Panc1 (cell line): ENCODE results near the gene ARHGEF6. TPM values are rescaled to one million over a fixed set of nuclear protein-coding genes. Genes with fewer than 3 reads are reported as not detected.
A peak's percentile ranks its signal among the peaks of the same experiment; 100 is the strongest.

ENCODE experiments used
- ATAC-seq: fragments of 200-7000 bp; cut with Tn5 transposase; 2 replicates; pipeline ENCODE4 v1.9.1; 2020; ENCODE audit warnings: mild to moderate bottlenecking, moderate library complexity
- BruUV-seq: library from RNA; stranded (reverse); fragments of 400-500 nt; replicated peaks from 2 replicates; lab custom pipeline; 2021; lab: Mats Ljungman, UMichigan
- CTCF ChIA-PET: fragments of 300-600 bp; sonication (Branson Sonifier 250); formaldehyde crosslinking; loops from one replicate; lab custom pipeline; 2022; ENCODE audit warnings: antibody characterized with exemption; lab: Charles Lee
- POLR2A ChIA-PET: fragments of 300-600 bp; sonication (Branson Sonifier 250); formaldehyde crosslinking; loops from one replicate; lab custom pipeline; 2022; ENCODE audit warnings: antibody characterized with exemption; lab: Charles Lee
- DNase-seq: peaks from one replicate; pipeline ENCODE4 v3.0.0-alpha.2; 2010; ENCODE audit warnings: low read depth, low spot score
- H3K27ac ChIP-seq: 2 replicates; pipeline ENCODE4 v1.5.1; 2011; ENCODE audit warnings: mild to moderate bottlenecking, low read length, inconsistent platforms
- H3K27me3 ChIP-seq: fragments of 200-500 bp; sonication (Bioruptor generic); 2 replicates; pipeline ENCODE4 v1.6.0; 2014; ENCODE audit warnings: low read length, inconsistent platforms; ENCODE audit not compliant: control insufficient read depth, insufficient read depth
- H3K36me3 ChIP-seq: fragments of 200-500 bp; sonication (Bioruptor generic); 2 replicates; pipeline ENCODE4 v1.5.1; 2014; ENCODE audit warnings: inconsistent platforms, mild to moderate bottlenecking, low read length, moderate library complexity; ENCODE audit not compliant: control insufficient read depth, insufficient read depth
- H3K4me1 ChIP-seq: 2 replicates; pipeline ENCODE4 v1.5.1; 2011; ENCODE audit warnings: inconsistent platforms, mild to moderate bottlenecking, low read length, moderate library complexity; ENCODE audit not compliant: control insufficient read depth, insufficient read depth
- H3K4me3 ChIP-seq, 2 experiments: 2 replicates each; pipeline ENCODE4 v1.5.1; 2011 to 2012; ENCODE audit warnings: low read depth in 2 of 2, low read length in 2 of 2, mild to moderate bottlenecking in 2 of 2, inconsistent platforms in 1 of 2, moderate library complexity in 1 of 2
- H3K9me3 ChIP-seq: fragments of 200-500 bp; sonication (Bioruptor generic); 2 replicates; pipeline ENCODE4 v1.5.1; 2014; ENCODE audit warnings: low read depth, mild to moderate bottlenecking, inconsistent platforms, low read length, moderate library complexity; ENCODE audit not compliant: control insufficient read depth, insufficient read depth
- CTCF ChIP-seq: fragments of 450-650 bp; IDR thresholded peaks from 2 replicates; pipeline ENCODE4 v1.5.1; 2017; ENCODE audit warnings: mild to moderate bottlenecking
- POLR2AphosphoS5 ChIP-seq: IDR thresholded peaks from 2 replicates; pipeline ENCODE4 v1.6.1; 2012; ENCODE audit warnings: mild to moderate bottlenecking, low read depth, low read length, moderate library complexity
- REST ChIP-seq, 2 experiments: IDR thresholded peaks; 2 replicates each; pipeline ENCODE4 v1.6.1; 2011 to 2012; ENCODE audit warnings: low read depth in 2 of 2, control low read depth in 1 of 2, low read length in 1 of 2, mild to moderate bottlenecking in 1 of 2, moderate library complexity in 1 of 2; ENCODE audit not compliant: insufficient read depth in 1 of 2
- SIN3A ChIP-seq: IDR thresholded peaks from 2 replicates; pipeline ENCODE4 v1.6.1; 2012; ENCODE audit warnings: low read depth, mild to moderate bottlenecking, low read length, moderate library complexity, borderline replicate concordance; ENCODE audit not compliant: insufficient read depth
- TCF7L2 ChIP-seq: IDR thresholded peaks from 2 replicates; pipeline ENCODE4 v1.6.1; 2011; ENCODE audit warnings: mild to moderate bottlenecking, low read depth, low read length, inconsistent platforms
- in situ Hi-C: cut with HindIII; loops from 2 replicates; pipeline ENCODE4 v1.10.0; 2016; ENCODE audit warnings: low sequenced_read_pairs, low pct_unique_long_range_greater_than_20kb
- intact Hi-C: fragments of 100-400 bp; cut with micrococcal nuclease; formaldehyde crosslinking; loops from one replicate; pipeline ENCODE4 v1.10.0; 2022; ENCODE audit not compliant: unreplicated experiment
- total RNA-seq: library from RNA; stranded (reverse); gene quantifications from one replicate; pipeline ENCODE4 v1.2.1, GENCODE V29; 2021; ENCODE audit not compliant: unreplicated experiment

The ARHGEF6 gene
- total RNA-seq, 1 experiment from 2014 or later, result 35.5 TPM

GRCh38 chrX:136752346-136752745, 28.4 kb downstream of the ARHGEF6 start:
- ChIA-PET CTCF (interaction anchor here (0.6 kb wide), 1 partner anchor 62 kb away, joined by 3 read pairs; no protein-coding TSS in a partner anchor), POLR2A (no interaction called here)
- no TSS peak for BruUV-seq
- Histone ChIP-seq H3K27me3 (no peaks in the 10 kb centered on the region), H3K36me3 (no peaks in the 10 kb centered on the region), H3K4me1 (peaks cover 11% of the 10 kb centered on the region; the same call in 1 of the 2 replicates), H3K4me3 (no peak overlapping the region), H3K9me3 (no peaks in the 10 kb centered on the region), H3K27ac (peak overlapping the region; percentile 14; the same call in 1 of the 2 replicates)
- DNase-seq (no peak), ATAC-seq (no peak)
- in situ Hi-C loops (no loop called here), intact Hi-C loops (no loop called here)
- TF ChIP-seq CTCF (no peak), TCF7L2 (no peak), REST (IDR thresholded peaks at IDR 0.05; ENCODE audit: insufficient read depth in 1 of 2, low read depth in 2 of 2, low read length in 1 of 2) (no peak), POLR2AphosphoS5 (no peak), SIN3A (no peak)

- in situ Hi-C loops (no loop called here), intact Hi-C loops (no loop called here)
- Histone ChIP-seq H3K36me3 (no peaks in the 10 kb centered on the region), H3K27ac (peak overlapping the region; percentile 17; the same call in 1 of the 2 replicates), H3K9me3 (no peaks in the 10 kb centered on the region), H3K4me3 (no peak overlapping the region), H3K4me1 (peaks cover 11% of the 10 kb centered on the region; the same call in 1 of the 2 replicates), H3K27me3 (no peaks in the 10 kb centered on the region)
- TF ChIP-seq SIN3A (no peak), TCF7L2 (no peak), POLR2AphosphoS5 (no peak), CTCF (no peak), REST (IDR thresholded peaks at IDR 0.05; ENCODE audit: insufficient read depth in 1 of 2, low read depth in 2 of 2, low read length in 1 of 2) (no peak)
- CTCF ChIA-PET, result no interaction called here
- ATAC-seq (no peak), DNase-seq (no peak)
- POLR2A ChIA-PET, result no interaction called here
- BruUV-seq, result no TSS peak
Measured at GRCh38 chrX:136750364-136750763, 30.4 kb downstream of the ARHGEF6 start.
